Stimulated activated CD4-positive, alpha-beta T cell treated with anti-CD3 and anti-CD28 coated beads, TNF-alpha, amount 100 ng/mL, for 48 hours (primary cell): Measurements from ENCODE around the gene EGFR.

ENCODE experiments used
- DNase-seq, 3 donors: peaks; one replicate each; pipeline ENCODE4 v3.0.0-alpha.2; 2020; ENCODE audit warnings: low read depth in 3 of 3

The EGFR gene

DNA sequence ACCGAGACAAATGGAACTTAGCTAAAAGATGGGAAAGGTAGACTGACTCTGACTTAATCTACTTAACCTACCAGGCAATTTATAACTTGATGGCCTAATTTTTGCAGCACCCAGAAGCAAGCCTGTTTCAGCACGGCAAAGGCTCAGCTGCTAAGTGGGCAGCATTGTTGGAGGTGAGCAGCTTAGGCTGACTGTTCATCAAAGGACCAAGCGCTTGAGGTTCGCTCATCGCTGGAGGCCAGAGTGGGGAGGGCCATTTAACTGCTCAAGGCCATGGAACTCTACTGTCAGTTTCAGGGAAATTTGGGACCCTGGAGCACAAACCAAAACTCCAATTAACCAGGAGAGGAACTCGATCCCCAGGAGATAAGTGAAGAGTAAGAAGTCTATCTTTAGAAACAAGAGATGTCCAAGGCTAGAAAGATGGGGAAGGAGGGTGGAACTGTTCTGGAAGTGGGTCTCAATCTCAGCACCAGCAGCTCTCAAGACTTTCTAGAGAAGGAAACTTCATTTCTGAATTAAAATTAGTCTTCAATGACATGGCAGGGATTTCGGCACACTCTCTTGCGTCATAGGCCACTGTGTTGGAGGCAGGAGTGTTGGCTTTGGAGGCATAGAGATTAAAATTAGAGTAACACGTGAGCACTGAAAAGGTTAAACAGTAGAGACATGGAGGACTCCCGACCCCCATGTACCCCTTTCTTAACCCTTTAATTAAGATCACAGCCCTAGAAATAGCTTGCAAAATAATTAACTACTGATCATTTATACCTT, 43.1 kb downstream of the EGFR start:
- no peak for DNase-seq

DNA sequence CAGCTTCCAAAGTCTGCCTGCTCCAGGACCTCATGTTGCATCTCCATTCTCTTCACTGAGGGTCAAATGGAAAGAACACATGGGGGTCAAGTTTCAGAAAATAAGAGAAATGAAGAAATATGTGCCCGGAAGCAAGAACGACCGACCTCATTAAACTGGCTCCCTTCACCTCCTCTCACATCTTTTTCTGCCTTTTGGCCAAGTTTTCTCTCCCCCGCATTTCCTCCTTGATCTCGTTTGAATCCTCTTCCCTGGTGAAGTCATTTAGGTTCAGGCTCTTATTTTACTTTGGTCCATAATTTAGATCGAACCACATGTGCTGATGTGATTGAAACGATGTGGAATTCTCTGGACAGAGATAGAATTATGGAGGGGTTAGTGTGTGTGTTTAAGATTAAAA, 44.2 kb downstream of the EGFR start:
- DNase-seq, result no peak

DNA sequence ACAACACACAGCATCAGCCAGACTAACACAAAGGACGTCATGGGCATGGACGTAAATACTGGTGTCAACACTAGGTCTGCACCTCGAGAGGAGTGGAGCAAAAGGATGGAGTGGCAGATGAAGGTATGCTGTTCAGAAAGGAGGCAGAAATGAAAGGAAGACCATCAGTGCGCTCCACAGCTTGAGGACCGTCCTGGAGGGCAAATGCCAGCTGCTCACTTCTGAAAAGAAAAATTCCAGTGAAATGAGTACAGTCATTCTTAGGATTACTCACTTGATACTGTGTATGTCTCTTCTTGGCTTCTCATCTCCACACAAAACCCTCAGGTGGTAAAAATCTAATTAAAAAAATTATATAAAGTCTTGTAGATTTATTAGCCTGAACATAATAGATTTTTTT, 44.8 kb downstream of the EGFR start:
- no peak for DNase-seq

DNA sequence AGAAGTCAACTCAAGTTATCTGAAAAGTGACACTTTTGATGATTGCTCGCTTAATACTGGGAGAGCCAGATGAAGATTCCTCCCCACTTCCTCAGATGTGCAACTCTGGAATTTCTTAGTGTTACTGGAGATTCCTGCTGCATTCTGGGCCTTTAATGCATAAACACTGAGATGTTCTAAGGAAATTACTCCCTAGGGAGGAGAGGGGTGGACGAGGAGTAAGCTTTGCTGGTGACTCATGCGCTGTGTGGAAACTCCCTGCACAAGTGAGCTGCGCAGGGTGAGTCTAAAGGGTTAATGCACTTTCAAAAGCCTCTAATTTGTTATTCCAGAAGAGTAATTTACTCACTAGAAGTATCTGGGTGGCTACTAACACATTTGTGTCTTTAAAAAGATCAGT, 46.3 kb downstream of the EGFR start:
- DNase-seq, result no peak

DNA sequence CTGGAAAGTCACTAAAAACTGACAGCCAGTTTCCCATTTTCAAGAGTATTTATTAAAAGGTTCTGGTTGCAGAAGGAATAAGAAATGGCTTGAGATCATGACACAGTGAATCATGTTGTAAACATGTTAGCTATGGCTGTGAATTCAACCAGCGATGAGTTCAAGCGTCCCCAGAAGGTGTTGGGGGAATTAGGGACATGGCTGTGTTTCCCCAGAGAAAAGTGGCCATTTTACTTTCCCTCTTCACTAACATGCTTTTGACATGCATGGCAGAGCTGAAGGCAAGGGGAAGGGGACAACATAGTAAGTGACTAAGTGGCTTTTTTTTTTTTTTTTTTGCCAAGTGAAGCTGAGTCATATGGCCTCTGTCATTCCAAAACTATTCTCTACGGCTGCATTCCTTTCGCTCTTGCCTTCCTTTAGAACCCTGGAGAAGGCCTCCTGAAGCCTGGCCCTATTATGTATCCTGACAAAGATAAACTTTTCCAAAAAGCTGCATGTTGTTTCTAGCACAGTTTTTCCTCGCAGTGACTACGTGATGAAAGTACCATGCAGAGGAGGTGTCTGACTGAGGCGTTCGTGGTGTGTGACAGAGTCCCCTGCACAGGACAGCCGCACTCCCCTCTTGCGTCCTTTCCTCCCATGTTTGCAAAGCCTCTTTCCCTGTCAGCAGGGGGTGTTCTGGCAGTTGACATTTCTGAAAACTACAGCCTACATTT, 46.9 kb downstream of the EGFR start:
- DNase-seq, result no peak

DNA sequence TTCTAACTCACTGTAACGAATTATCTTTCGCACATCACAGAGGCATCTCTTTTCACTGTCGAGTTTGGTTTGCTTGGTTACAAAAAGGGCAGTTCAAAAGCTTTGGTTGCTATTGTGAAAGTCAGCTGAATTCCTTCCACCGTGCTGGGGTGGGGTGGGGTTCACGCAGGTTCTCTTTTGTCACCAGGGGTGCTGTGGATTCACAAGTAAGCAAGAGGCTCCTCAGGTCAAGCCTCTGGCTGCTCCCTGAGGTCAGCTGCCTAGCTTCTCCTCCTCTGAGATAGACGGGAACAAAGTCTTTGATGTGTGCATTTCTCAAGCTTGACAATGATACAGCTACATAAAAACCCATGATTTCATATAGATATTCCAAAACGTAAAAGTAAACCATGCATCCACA, 47.7 kb downstream of the EGFR start:
- no peak for DNase-seq

DNA sequence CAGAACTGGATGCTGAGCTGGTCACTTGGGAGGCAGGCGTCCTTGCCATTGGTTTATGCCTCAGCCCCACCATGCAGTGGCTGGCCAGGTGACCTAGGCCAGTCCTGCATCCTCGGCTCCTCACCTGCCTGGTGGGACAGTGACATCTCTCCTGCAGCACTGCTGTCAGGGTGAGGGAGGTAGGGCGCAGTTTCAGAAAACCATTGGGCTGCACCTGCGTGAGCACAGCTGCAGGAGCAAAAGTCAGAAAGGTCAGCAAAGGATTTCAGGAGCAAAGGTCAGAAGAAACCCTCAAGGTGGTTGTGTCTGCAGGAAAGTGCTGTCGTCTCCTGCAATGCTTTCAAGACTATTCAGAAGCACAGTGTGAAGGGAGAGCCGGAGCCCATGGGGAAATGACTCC, 48.1 kb downstream of the EGFR start:
- no peak for DNase-seq

DNA sequence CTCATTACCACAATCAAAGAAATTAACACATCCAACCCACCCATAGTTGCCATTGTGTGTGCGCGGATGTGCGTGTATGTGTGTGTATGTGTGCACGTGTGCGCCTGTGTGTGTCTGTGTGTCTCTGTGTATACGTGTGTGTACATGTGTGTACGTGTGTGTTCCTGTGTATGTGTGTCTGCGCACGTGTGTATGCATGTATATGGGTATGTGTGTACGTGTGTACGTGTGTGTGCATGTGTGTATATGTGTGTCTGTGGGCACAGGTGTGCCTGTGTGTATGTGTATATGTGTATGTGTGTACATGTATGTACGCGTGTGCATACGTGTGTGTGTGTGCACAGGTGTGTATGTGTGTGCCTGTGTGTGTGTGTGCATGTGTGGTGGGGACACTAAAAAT, 48.9 kb downstream of the EGFR start:
- no peak for DNase-seq

DNA sequence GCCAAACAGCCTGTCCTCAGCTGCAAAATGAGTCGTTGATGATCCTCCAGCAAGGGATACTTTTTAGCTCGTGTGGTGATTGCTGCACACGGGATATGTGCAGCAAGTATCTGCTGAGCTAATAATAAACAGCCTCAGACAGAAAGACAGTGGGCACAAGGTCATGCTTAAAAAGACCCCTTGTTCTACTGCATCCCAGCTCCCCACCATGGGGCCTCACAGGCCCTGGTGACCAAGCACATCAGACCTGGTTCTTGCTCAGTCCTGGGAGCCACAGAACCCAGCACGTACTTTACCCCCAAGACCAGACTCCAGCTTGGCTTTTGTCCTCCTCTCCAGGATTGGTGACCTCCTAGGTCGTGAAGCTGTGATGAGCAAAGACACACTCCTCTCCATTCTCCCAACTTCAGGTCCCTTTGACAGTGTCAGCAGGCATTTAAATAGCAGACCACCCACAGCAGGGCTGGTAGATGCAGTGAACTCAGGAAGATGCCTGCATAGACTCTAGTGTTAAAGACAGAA, 50.5 kb downstream of the EGFR start:
- no peak for DNase-seq

DNA sequence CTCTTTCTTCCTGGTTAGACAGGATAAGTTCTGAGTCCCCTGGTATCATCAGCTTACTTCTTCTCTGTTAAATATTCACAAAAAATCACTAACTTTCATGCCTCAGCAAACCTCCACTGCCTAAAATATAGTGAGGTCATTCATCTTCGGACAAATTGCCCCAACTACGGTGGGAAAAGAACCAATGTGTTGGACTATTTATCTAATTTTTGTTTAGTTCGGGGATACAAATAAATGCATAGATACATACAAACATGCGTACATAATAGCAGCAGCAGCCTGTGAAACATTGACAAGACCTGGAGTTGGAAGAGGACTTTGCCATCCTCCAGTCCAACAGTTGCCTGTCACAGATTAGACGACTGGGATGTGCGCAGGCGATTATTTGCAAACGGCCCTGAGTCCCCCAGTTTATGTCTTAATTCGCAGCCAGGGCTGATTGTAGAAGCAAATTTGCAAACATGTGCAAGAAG, 51.5 kb downstream of the EGFR start:
- no peak for DNase-seq

DNA sequence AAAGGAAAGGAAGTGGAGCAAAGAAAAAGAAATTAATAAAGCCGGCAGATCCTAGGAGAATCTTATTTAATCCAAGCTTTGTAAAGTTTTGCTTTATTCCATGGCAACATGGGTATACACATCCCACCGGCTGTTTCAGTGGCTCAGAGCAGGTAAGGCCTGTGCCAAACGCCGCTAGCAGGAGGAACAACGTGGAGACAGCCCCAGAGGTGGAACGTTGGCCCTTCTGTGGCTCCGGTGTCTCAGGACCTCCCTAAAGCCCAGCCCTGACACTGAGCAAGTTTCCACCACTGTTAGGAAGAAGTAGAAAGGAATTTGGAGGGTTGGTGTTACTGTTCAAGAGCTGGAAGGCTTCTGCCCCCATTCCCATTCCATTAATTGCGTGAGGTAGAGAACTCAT, 52.0 kb downstream of the EGFR start:
- no peak for DNase-seq

DNA sequence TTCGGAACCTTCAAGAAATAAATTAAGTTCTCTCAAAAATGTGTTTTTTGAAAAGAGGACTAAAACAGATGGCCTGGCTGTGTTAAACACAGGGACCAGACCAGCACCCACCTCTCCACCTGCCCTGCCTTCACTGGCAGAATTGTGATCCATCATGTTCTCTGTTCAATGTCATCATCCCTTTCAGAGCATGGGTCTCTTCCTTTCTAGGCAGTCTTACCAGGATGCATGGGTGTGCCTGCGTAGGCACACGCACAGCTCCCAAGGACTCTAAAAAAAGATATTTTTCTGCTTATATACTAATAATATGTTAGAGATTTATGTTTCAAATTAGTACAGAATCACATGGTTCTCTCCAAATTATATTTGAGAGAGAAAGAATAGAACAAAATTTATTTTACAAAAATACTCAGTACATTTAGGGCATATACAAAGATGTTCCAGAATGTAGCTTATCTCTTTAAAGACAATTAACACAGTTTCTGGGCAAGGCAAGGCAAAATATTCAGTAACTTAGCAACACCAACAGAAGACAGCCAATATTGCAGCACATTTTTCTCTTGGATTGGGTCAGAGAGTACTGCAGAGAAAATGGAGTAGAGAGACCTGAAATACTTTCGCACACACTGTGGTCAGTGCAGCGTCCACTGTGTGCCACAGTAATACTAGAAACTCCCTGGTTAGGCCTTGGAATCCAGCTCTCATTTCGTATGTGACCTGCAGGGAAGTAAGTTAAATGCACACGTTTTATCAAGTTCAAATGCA, 52.8 kb downstream of the EGFR start:
- DNase-seq, result no peak

DNA sequence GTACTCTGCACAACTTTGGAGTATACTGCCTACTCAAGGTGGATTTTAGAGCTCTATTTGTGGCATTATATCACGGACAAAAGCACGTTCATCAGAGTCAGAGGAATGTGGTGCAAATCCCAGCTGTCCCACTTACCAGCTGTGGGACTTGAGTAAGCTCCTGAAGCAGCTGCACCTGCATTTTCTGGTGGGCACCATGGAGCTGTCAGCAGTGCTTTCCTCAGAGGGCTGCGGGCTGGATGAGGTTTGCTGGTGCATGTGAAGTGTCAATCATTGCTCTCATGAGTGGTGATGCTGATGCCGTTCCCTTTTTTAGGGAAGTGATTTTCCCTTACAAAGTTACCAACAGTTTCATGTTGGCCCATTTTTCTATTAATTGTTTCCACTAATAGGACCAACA, 53.4 kb downstream of the EGFR start:
- DNase-seq, result no peak

DNA sequence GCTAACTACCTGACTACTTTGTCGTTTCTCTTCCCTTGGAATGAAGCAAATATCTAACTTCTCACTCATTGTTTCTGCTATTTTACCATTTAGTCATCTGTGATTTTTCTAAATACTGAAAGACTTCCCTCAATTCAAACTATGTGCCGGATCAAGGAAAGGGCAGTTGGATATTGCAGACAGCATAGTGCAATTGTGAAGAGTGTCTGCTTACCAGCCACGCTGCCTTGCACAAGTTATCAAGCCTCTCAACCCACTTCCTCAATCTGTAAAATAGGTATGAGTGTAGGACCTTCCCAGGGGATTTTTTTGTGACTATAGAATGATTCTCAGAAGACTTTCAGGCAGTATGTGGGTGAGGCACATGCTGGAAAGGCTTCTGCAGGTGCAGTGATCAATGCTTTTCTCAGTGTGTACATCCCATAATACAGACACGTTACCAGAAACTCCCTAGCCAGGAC, 54.3 kb downstream of the EGFR start:
- DNase-seq, result no peak

DNA sequence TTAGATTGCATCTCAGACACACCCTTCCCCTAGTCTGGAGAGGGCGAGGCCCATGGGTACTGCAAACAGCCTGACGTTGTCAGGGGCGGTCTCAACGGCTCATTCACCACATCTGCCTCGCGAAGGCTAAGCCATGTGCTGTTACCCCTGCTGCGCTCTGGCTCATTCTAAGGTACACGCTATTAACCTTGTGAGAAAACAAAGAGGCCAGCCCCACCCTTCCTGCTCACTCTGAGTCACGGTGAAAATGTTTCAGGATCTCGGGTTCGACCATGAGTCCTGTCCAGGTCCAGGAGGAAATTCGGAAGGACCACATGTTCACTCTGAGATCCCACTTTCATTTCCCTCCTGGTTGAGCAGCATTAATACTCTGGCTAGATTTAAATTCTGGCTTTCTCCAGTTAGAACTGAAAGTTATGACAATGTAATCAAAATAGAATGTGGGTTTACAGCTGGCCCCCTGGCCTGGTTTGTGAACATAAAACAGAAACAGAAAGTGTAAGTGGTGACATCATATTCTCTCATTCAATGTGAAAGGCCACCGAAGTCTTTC, 55.2 kb downstream of the EGFR start:
- DNase-seq, result peak in 1 of 3 donors; percentile 8

DNA sequence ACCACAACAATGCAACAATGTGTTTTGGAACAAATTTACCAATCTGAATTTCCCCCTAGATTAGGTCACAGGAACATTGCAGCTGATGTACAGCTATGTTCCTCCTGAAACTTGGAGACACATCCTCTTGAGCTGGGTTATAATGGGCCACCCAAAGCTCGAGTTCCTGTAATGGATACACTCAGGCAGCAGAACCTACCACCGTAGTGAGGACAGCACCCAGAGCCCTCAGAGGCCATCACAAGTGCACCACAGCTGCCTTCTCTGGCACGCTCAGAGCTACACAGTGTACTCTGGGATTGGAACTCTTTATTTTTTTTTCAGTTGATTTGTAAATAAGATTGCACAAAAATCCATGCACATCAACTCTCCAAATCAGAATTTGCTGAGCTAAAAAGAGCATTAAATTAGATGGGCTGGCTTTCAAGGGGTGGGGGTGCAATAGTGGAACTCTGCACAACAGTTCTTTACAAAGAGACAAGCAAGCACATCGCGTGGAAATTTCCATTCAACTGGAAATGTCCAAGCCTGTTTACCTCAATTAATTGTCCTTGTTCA, 56.7 kb downstream of the EGFR start:
- DNase-seq, result no peak

DNA sequence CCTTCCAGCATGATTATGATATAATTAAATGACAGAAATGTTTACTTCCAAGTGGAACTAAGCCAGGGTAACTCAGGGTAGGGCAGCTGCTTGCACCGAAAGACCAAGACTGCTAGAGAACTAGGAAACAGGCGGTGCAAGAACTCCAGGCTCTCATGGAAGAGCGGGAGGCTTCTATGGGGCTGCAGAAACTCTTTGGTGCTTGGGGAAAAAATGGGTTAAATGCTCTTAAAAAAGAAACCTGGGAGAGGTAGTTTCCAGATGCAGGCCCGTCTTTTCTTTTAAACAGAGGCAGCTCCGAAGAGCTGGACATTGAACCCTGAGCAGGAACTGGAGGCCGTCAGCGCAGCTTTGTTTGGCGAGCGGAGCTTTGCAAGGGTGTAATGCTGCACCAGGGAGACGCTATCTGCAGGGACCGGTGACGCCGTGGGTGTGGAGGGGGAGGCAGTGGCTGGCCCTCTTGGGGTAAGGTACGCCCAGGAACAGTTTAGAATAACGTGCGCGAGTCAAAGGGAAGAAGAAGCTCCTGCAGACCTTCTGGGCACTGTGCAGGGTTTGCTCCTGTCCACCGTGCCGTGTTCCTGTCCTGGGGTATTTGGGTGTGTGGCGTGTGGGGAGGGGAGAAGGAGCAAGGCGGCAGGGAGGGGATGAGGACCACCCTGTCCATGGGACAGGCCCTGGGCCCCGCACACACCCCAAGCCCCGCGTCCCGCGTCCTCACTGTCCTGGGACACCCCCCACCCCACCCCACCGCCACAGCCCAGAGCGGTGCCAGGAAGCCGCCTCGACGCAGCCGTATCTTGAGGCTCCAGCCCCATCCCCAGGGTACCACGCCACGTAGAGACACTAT, 59.0 kb downstream of the EGFR start:
- no peak for DNase-seq

DNA sequence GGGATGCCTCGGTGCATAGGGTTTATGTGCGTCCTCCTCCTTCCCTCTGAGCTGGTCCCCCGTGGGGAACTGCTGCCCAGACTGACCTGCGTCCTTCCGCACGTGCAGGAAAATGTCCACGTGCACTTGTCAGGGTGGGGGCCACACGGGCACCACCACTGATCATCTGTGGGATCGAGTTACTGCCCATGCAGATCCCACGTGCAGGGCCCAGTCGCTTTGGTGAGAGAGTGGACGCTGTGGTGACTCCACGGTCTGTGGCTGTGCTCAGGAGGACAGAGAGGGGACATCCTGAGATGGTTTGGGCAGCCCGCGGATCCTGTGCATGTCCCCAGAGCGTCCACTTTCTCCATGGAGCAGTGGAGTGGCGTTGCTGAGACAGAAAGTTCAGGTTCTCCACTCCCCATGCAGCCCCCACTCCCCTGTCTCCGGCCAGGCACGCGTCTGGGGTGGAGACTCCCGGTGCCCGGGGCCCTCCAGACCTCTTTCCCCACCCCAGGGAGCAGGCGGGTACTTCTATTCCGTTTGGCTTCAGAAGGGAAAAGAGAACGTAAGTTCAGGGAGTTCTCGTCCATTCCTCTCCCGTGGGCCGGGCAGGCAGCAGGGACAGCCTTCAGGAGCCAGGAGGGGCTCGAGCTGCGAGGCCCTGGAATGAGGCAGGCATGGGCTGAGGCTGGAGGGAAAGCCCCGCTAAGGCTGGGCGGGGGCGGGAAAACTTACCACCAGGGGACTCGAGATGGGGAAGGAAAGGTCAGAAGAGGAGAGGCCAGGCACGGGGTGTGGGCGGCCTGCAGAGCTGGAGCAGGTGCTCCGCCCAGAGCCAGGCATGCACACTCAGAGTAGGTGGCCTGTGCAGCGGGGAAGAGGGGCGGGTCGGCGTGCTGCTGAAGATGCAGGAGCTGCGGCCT, 59.9 kb downstream of the EGFR start:
- DNase-seq, result no peak

DNA sequence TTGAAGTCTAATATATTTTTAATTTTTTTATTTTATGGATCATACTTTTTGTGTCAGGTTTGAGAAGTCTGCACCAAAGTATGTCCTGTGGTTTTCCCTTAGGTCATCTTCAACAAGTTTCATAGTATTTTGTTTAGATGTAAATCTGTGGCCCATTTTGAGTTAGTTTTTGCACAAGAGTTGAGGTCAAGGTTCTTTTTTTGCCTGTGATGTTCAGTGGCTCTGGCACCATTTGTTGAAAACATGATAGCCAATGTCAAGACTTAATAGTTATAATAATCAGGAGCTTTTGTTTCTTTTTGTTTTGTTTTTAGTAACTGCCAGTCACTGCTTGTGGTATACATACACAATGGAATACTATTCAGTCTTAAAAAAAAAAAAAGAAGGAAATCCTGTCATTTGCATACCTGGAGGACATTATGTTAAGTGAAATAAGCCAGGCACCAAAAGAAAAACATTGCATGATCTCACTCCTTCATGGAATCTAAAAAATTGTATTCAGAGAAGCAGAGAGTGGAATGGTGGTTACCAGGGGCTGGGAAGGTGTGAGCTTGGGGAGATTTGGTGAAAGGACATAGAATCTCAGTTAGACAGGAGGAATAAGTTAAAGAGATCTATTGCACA, 61.3 kb downstream of the EGFR start:
- no peak for DNase-seq
